ENCODE measurements around the gene LRRTM1. TPM values are rescaled to one million over a fixed set of nuclear protein-coding genes. Genes with fewer than 3 reads are reported as not detected.

Gene LRRTM1
- total and polyA plus RNA-seq, 2 of the 8 experiments (the other 6 are each of a cell fraction or from before 2014, with no cell fraction given) = 1.4 to 2.3 TPM

- TF ChIP-seq SRF (IDR thresholded peaks at IDR 0.05; ENCODE audit: low read depth, low read length) (no peak), HDAC6 (IDR thresholded peaks at IDR 0.05; ENCODE audit: low read depth, low read length) (no peak), MAFK (IDR thresholded peaks at IDR 0.05; ENCODE audit: low read depth, low read length) (no peak), CHD7 (IDR thresholded peaks at IDR 0.05; ENCODE audit: insufficient replicate concordance, low read length) (no peak)
These were observed 26.2 kb upstream of the LRRTM1 start (continued) for GRCh38 chr2:80330527-80331450.
